ENCODE data around the gene DNAJC18.
A peak's percentile ranks its signal among the peaks of the same experiment; 100 is the strongest.

The DNAJC18 gene

DNA sequence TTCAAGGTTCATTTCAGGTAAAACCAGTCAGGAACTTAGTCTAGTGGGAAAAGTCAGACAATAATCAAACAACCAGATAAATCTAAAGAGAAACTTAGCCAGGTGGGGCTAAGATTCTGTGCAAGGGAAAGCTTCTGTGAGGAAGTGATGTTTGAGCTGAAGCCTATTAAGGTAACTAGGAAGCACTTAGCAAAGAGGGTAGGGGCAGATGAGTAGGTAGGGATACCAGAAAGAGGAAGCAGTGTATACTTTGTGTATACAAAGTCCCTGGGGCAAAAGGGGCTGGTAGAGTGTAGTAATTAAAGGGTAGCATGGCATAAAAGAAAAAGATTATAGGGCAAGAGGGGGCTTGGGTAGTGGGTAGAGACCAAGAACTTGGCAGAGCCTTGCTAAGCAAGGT, 31.8 kb downstream of the DNAJC18 start:
- FAIRE-seq (no peak), DNase-seq (ENCODE audit: insufficient read length, low spot score) (no peak)

DNA sequence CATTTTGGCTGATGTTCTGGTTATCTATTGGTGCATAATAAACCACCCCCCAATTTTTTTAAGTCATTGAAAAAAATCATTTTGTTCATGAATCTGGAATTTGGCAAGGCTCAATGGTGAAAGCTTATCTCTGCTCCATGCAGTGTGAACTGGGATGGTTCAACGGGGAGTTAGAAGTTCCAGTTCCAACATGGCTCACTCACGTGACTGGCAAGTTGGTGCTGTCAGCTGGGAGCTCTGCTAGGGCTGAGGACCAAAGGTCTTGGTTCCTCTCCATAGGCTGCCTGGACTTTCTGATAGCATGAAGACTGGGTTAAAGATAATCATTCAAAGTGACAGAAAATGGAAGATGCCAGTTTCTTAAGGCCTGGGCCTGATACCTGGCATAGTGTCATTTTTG, 32.4 kb downstream of the DNAJC18 start:
- no peak for FAIRE-seq
- DNase-seq (ENCODE audit: insufficient read length, low spot score) = no peak

DNA sequence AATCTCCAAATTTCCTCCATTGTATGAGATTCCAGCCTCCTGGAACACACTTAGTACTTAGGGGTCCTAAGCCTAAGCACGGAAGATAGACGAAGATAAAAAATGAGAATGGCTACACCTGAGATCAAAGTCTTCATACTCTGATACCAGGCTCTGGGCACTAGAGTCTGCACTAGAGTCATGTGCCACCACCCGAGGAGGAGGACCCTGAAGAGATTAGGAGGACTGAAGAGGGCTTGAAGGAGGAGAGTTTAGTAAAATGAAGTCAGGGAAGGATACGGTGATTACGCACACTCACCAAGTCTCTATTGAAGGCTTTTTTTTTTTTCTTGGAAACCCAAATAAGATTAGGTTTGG, 34.9 kb downstream of the DNAJC18 start:
- no peak for DNase-seq (ENCODE audit: insufficient read length, low spot score)
- no peak for FAIRE-seq

DNA sequence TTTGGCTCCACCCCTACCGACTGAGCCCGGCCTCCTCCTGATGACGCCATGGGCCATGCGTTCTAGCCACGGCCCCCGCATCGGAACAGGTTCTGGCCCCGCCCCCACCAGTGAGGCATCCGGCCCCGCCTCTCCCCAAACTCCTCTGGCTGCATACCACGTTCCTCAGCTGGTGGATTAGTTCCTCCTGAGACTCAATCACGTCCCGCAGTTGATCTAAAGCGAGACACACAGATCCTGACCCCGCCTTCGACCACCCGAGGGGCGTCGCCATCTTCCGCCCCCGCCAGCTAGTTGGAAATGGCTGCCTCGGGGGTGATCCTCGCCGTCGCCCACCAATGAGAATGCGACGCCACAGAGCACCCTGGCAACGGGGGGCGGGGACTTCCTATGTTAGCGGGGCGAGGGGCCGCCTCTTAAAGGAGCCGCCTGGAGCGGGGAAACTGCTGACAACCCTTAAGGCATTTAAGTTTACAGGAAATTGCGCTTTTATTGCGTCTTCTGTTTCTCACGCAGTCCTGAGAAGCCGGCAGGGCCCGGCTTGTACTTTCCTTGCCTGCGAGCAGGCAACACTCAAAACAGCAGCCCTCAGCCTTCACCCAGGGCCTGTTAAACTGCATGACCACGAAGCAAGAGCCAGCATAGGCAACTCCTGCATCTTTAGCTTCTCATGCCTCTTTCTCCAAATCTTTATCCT, 35.4 kb downstream of the DNAJC18 start, which contains the start of gene SPATA24:
Gene SPATA24 (minus strand): TSS at position 303 of the 697 bp plus-strand sequence. CDS start 29 bp downstream, at position 274.
- peak; percentile 79 for DNase-seq (ENCODE audit: insufficient read length, low spot score)
- FAIRE-seq = peak; percentile 94

DNA sequence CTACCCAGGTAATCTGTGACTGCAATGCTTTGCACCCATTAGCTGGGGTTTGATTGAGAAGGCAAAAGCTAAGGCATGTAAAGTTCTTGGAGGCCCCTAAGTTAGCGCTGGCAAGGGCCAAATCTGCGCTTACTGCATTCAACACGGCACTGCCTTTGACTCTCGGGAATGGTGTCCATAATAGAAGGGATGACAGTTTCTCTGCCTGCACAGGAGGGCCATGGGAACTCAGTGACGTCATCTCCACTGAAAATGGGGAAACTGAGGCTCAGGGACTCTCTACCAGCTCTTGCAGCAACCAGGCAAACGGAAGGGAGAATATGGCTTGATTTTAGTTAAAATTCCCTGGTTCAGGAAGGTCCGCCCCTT, 35.9 kb downstream of the DNAJC18 start:
- FAIRE-seq = no peak
- no peak for DNase-seq (ENCODE audit: insufficient read length, low spot score)

DNA sequence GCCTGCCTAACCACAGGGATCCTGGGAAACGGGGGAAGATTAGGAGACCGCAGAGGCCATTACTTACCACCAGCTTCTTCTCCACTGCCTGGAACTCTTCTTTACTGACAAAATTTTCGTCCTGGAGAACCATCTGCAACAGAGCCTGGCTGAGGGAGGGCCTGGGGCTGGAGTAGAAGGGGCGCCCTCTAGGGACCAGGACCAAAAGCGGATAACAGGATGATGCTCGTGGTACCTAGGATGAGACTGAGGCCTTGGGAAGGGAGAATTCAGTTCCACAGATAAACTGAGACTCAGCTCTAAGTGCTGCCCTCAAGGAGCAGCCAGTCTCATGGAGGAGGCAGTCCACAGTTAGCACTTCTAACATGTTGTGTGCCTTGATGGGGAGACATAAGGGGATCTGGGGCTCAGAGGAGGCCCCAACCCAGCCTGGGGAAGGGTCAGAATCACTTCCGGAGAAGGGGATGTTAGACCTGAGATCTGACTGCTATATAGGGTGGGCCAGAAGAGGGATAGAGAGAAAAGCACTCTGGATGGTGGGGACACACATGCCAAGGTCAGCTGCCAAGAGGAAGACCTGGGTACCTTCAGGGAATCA, 36.7 kb downstream of the DNAJC18 start:
- FAIRE-seq (no peak), DNase-seq (ENCODE audit: insufficient read length, low spot score) (no peak)

DNA sequence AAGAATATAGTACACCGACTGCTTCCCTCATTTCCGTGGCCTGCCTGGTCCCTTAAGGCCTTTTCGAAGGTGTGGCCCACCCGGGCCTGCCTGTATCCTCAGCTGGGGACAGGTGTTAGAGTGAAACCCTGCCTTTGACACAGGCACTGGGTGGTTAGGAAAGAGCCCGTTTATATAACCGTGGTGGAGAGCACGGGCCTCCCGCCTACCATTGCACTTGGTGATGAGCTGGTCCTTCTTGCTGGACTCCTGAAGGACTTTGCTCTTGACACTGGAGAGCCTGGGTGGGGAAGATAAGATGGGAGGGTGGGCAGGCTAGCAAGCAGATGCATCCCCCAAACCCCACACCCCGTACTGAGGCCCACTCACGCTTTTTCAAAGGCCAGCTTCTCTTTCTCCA, 37.8 kb downstream of the DNAJC18 start:
- DNase-seq (ENCODE audit: insufficient read length, low spot score) (no peak), FAIRE-seq (no peak)

DNA sequence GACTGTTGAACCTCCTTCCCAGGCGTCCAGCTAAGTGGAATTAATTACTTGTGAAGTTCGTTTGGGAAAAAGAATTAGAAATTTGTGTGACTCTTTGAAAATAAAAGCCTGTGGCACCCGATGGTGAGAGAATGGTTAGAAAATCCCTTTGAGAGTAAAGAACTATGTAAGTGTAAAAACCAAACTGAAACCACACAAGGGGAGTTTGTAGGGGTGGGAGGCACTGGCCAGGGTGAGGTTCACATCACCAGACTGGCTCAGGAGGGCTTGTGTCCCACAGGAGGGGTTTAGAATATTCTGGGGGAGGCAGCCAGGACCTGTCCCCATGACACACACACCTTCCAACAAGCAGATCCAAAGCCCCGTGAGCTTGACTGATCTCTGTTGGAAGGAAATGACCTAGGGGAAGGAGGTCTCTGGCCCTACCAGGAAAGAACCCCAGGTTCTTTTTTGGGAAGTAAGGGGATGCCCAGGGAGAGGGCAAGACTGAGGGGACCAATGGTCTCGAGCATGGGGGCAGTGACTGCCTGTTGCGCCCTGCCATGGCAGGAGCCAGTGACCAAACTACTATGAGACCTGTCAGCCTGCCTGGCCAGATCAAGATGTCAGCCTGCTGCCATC, 39.7 kb downstream of the DNAJC18 start:
- no peak for DNase-seq (ENCODE audit: insufficient read length, low spot score)
- peak; percentile 59 for FAIRE-seq

DNA sequence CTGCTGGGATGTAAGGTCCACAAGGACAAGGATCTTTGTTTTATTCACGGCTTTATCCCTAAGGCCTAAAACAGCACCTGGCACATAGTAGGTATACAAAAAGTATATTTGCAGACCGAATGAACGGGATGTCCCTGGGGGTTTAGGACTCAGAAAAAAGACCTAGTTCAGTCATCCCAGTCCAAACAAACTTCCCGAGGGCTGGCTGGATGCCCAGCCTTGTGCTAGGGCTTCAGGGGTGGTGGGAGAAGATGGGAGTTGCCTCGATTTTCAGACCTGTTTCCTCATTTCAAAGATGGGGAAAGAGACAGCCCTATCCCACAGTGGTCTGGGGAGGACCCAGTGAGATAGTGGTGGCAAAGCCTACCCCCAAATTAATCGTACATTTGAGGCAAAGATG, 41.4 kb downstream of the DNAJC18 start:
- FAIRE-seq (no peak), DNase-seq (ENCODE audit: insufficient read length, low spot score) (no peak)

DNA sequence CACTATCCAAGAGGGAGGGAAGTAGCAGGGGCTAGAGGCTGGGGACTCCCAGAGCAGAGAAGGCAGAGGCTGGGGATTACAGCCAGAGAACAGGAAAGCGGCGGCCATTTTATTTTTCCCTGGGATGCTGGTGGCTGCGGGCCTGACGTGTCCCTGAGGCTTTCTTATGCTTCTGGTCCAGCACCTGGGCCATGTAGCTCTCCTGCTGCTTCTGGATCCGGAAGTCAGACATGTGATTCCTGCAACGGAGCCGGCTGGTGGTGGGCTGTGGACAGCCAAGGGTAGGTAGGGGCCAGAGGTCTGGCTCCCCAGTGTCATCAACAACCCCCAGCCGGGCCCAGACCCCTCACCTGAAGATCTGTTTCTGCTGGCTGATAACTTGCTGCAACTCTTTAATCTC, 42.6 kb downstream of the DNAJC18 start:
- no peak for DNase-seq (ENCODE audit: insufficient read length, low spot score)
- no peak for FAIRE-seq

DNA sequence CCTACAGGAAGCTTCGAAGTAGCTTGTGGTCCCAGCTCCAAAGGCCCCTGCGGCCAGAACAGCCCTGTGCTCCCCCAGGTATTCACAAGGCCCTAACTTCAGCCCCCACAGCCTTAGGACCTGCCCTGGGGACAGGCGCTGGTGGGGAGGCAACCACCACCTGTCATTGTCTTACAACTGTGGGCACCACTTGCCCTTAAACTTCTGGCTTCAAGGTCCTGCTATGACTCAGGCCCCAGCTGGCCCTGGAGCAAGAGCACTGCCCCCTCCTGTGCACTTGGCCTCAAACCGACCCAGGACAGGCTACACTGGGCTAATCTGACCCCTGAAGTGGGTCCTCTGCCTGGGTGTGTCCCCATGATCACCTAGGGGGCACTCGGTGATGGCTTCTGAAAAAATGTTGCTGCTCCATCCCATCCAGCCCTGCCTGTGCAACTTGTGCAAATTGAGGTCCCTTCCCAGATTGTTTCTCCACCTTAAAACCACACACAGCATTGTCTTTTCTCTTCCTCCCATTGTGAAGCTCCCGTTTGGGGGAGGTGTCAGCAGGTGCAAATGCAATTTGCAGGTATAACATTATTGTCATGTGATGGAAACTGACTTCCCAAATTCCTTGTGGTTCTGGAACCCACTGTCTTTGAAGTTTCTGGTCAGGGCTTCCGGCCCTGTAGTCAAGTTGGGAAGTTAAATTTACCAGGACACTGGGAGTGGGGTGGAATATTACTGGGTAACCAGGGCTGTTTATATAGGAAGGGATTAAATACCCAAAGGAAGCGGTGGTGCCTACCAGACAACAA, 43.3 kb downstream of the DNAJC18 start:
- DNase-seq (ENCODE audit: insufficient read length, low spot score) = no peak
- no peak for FAIRE-seq

DNA sequence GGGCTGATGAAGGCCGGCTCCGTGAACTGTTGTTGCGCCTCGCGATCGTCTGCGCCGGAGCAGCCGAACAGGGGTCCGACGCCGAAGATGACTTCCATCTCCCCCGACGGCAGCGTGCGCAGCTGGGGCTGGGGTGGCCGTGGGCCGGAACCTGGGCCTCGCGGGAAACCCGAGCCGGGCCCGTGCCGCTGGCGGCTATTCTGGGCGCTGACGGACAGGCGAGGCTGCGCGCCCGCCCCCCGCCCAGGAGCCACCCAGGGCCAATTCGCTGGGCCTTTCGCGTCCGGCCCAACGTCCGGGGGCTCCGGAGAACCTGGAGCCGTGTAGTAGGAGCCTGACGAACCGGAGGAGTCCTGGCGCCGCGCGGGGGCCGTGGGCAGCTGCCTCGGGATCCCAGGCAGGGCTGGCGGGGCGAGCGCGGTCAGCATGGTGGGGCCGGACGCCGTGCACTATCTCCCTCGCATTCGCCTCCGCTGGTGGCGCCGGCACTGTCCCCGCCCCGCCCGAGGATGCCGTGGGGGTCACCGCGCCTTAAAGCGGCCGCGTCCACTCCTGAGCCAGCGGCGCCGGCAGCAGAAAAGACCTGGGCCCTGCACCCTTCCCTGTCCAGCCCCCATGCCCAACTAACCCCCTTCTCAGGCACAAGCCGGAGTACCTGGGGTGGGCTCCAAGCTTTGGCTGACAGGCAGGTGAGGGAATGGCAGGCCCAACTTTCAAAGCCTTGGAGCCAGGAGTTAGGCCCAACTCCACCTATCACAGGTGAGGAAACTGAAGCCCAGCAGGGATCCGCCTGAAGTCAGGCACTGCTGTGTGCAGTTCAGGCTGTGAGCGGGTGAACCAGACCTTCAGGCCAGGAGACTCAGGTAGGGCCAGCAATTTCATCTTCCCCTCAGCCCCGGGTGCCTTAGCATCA, 44.4 kb downstream of the DNAJC18 start, which contains the start of gene PROB1:
Gene PROB1 (minus strand): TSS at position 451 of the 913 bp plus-strand sequence. CDS start 23 bp downstream, at position 428.
- FAIRE-seq (no peak), DNase-seq (ENCODE audit: insufficient read length, low spot score) (no peak)

DNA sequence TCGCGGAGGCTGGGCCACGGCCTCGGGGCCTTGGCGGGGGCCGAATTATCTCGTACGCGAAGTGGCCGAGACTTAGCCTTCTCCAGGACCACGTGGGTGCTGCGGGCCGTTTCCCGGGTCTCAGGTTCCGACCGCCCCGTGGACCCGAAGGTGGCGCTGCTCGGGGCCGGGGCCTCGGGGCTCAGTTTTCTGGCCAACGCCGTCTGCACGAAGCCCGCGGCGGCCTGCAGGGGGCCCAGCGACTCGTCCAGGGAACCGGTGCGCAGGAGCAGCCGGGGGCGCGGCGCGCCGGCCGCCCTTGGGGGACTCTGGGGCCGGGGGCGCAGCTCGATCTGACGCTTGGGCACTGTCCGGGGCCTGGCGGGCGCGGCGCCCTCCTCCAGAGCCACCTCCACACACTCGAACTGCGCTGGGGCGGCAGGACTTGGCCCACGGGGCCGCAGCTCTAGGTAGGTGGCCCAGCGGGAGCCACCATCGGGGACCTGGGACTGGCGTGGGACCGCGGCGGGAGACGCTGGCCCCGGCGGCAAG, 45.1 kb downstream of the DNAJC18 start:
- peak; percentile 67 for DNase-seq (ENCODE audit: insufficient read length, low spot score)

DNA sequence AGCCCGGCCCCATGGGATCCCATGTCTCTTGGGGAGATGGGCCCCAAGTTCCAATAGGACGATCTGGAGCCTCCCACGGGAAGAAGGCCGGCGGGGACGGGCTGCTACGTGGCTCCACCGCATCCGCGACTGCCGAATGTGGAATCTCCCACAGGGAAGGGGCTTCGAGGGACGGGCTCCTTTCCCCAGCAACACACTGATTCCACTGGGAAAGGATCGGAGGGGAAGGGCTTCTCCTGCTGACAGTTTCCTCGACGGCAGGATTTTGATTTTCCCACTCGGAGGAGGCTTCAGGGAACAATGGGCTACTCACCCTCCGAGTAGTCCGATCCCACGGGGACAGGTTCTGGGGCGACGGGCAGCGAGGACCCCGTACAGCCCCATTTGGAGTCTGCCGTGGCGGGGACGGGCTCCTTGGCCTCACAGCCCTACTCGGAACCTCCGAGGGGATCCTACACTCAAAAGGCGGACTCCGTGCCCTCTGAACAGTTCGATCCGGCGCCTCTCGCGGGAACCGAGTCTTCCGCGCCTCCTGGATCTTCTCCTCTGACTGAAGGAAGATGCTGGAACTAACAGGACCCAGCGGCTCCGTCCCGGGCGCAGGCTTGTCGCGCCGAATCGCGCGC, 45.7 kb downstream of the DNAJC18 start:
- FAIRE-seq = no peak
- no peak for DNase-seq (ENCODE audit: insufficient read length, low spot score)

More for the DNA sequence above, 45.1 kb downstream of the DNAJC18 start:
- no peak for FAIRE-seq

DNA sequence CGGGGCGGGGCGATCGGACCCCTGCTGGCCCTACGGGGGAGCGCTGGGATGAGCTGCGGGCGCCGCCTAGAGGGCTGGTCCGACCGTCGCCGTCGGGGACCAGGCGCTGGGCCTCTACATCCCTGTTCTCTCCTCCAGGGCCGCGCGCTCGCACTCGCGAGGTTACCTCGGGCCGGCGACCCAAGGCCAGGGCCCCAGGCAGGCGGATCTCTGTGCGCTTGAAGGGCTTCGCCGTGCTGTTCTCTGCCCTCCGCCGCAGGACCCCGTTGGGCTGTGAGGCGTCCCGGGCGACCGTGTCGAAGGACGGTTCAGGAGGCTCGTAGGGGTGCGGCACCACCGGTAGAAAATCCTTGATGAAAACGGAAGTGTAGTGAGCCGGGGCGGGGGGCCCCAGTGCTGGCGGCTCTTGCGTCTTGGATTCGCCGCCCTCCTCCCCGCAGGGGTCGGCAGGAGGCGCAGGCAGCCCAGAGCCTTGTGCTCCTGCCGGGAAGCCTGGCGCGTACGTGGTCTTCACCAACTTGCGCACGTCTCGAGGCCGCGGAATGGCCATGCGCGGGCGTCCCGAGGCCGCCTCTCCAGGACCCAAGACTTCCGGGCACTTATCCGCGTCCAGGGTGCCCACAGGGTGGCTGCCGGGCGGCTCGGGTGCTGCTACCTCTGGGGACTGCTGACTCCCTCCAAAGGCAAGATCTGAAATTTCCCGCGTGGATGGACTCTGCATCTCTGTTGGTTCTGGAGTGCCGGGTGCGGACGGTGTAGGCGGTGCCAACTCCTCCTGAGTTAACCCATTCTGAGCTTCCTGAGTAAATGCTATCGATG, 46.4 kb downstream of the DNAJC18 start:
- FAIRE-seq = peak; percentile 84
- peak; percentile 82 for DNase-seq (ENCODE audit: insufficient read length, low spot score)

DNA sequence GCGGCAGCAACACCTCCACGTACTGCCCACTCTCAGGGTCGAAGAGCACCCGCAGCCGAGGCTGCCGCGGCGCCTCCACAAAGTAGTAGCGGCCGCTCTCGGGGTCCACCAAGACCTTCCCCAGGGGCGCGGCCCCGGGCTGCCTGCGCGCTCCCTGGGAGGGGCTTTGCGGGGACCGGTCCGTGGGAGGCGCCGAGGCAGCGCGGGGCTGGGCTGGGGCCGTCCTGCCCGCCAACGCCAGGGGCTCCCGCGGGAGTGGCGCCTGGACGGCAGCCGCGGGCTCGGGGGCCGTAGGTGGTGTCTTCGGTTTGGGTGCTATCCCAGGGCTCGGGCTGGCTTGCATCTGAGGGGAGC, 47.0 kb downstream of the DNAJC18 start:
- FAIRE-seq (no peak), DNase-seq (ENCODE audit: insufficient read length, low spot score) (no peak)

DNA sequence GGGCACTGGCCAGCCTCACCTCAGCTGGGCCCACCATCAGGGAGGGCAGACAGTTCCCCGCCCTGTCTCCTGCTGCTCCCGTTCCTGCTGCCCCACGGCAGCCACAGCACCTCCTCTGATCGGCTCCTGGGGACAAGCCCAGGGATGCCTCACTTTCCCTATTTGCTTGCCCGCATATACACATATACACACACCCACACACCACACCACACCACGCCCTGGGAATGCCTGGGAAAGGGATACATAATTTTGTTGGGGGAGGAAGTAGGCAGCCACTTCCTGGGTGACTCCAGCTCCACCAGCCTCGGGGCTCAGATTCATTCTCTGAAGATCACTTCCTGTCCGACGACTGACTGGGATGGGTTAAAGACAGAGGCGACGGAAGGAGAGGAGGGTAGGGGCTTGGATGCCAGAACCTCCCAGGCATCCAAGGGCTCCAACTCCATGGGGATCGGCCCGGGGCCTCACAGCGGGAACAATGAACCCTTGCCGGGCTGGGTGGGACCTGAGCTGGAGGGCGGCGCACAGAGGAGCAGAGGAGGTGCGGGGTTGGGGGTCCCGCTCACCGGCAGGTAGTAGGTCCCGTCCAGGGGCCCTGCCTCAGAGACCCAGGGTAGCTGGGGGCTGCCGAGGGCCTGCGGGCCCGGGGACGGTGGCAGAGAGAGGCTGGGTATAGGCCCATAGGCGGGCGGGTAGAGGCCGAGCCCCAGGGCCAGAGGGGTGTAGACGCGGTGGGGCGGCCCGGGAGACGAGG, 47.6 kb downstream of the DNAJC18 start:
- FAIRE-seq (peak; percentile 84), DNase-seq (ENCODE audit: insufficient read length, low spot score) (no peak)
